HG02973 (cell line): ENCODE measurements around the gene LIPK.
"Not testable (repeated sequence)": the region's sequence is repeated elsewhere in the genome, so short reads cannot be mapped to it uniquely, and the experiment has no call there.

ENCODE experiments used
- ATAC-seq: cut with Tn5 transposase; IDR thresholded peaks from one replicate; pipeline ENCODE4 v1.9.1; 2021; ENCODE audit warnings: moderate library complexity; ENCODE audit not compliant: unreplicated experiment

The LIPK gene

DNA sequence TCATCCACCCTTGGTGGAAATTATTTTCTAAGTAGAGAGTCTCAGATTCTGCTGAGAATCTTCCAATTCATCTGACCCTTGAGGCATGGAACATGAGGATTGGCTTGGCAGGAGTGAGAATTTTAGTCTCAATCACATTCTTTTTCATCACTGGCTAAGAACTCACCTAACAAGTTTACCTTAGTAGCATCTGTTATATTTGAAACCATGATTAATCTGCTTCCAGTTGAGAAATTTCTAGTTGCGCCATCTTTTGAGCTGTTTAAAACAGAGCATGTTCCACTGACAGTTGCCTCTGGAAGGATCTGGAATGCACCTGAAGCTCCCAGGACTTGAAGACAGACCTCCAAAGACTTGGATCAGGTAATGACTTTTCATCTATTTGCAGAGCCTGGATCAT is at the start of gene LIPK:
Gene LIPK (plus strand): TSS at position 292 of the 400 bp plus-strand sequence. CDS start 18,295 bp downstream, outside the sequence.
- no peak for ATAC-seq

DNA sequence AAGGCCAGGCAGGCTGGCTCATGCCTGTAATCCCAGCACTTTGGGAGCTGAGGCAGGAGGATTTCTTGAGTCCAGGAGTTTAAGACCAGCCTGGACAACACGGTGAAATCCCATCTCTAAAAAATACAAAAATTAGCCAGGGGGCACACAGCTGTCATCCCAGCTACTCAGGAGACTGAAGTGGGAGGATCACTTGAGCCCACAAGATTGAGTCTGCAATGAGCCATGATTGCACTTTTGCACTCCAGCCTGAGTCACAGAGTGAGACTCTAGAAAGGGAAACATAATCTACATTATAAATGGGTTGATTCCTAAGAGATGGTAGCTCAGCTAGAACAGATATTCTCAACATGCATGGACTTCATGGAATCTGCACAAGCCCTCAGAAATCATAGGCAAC is 48.1 kb upstream of the LIPK start:
- ATAC-seq: no peak

GRCh38 chr10:88659725-88660597 is 46.1 kb upstream of the LIPK start:
- no peak for ATAC-seq

DNA sequence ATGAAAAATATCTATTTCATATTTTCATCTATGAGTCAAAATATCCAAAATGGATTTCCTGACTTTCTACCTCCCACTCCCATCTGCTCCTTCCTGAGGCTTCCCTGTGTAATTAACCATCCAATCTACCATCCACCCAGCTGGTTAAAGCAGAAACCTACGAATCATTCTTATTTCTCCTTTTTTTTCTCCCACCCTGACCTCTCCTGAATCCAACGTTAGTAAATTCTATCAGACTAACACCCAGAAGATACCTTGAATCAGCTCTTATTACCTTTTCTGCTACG is 45.5 kb upstream of the LIPK start:
- ATAC-seq: no peak

DNA sequence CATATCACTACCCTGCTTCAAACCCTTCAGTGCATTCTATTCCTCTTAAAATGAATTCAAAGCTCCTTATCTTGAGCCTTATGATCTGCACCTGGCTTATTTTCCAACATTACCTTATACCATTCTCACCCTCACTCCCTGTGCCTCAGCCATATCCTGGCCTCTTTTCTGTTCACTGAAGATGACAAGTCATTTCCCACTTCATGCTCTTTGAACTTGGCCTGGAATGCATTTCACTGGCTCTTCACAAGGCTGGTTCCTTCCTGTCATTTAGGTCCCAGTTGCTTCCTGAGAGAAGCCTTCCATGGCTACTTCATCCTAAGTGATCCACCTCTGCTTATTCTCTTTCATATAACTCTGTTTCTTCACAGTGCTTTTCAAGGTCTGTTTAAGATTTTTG is 45.0 kb upstream of the LIPK start:
- no peak for ATAC-seq

GRCh38 chr10:88661577-88661976 is 44.5 kb upstream of the LIPK start:
- ATAC-seq: no peak

GRCh38 chr10:88663153-88663552 is 42.9 kb upstream of the LIPK start:
- not testable (repeated sequence) for ATAC-seq

GRCh38 chr10:88664142-88664541 is 41.9 kb upstream of the LIPK start, which contains the start of gene LIPF:
Gene LIPF, plus strand, starts transcription at chr10:88664442. Its CDS starts 2,856 bp downstream, at chr10:88667298.
- no peak for ATAC-seq

GRCh38 chr10:88668465-88668864 is 37.6 kb upstream of the LIPK start:
- no peak for ATAC-seq

DNA sequence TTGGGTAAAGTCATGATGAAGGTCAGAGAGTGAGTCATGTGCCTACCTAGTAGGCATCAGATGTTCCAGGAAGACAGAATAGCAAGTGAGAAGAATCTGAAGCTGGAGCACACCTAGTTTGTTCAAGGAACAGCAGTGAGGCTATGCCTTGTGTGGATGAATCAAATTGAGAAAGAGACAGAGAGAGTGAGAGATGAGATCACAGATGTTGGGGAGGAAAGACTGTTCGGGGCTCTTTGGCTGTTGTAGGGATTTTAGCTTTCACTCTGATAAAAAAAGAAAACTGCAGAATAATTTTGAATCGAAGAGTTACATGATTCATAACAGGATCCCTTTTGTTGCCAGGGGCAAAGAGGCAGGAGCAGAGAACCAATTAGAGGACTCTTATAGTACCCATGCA is 35.6 kb upstream of the LIPK start:
- no peak for ATAC-seq

GRCh38 chr10:88672041-88672440 is 34.0 kb upstream of the LIPK start:
- no peak for ATAC-seq

GRCh38 chr10:88676283-88677060 is 29.6 kb upstream of the LIPK start:
- no peak for ATAC-seq

GRCh38 chr10:88680958-88681357 is 25.1 kb upstream of the LIPK start:
- no peak for ATAC-seq

GRCh38 chr10:88682491-88682890 is 23.6 kb upstream of the LIPK start:
- ATAC-seq: no peak

DNA sequence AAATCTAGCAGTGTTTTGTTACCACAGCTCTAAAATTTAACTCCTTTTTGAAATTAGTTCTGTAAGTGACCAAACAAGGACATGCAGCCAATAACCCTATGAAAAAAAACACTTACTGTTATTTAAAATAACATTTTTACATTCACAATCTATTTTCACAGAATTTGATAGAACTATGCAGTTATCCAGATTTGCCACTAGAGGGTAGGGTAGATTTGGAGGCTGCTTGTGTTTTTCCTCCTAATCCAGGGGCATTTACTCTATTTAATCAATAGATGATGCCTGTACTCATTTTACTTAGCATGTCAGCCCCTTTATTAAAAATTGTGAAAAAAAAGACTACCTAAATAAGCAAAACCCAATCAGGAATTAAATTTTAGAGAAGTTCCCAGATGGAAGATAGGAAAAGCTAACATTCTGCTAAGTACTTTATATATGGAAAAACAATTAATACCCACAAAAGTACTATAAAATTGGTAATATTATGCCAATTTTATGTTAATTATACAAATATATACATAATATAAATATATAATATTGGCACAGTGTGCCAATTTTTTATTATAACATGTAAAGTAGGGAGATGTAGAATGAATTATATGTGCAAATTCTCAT is 18.1 kb upstream of the LIPK start:
- no peak for ATAC-seq

- ATAC-seq: no peak
Measured at GRCh38 chr10:88689366-88689765, 16.7 kb upstream of the LIPK start.

DNA sequence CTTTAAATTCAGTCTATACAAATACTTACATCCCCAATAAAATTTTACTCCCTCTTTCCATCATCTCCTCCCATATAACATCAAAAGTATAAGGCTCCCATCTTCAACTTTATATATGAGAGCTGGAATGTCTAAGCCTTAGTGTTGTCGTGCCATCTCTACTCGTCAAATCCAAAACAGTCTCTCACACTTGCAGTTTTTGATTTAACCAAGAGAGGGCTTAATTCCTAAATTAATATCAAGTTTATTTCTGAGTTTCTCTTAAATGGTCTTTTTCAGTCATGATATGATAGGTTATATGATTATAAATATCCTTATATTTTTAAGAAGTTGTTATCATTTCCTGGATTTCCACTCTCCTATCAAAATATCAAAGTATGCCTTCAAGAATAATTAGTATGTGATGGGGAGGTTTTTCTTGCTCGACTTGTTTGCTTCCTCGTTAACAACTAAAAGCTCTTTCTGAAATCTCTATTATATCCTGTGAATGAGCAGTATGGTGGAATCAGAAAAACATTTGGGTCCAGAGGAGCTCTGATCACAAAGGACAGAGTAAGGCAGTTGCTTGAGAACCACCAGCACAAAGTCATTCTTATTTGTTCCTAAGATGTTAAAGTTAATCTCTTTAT is 12.5 kb upstream of the LIPK start:
- no peak for ATAC-seq

- ATAC-seq: no peak
Measured at GRCh38 chr10:88702848-88703597, 3.0 kb upstream of the LIPK start.

GRCh38 chr10:88707429-88708155 is 1.5 kb downstream of the LIPK start:
- no peak for ATAC-seq

DNA sequence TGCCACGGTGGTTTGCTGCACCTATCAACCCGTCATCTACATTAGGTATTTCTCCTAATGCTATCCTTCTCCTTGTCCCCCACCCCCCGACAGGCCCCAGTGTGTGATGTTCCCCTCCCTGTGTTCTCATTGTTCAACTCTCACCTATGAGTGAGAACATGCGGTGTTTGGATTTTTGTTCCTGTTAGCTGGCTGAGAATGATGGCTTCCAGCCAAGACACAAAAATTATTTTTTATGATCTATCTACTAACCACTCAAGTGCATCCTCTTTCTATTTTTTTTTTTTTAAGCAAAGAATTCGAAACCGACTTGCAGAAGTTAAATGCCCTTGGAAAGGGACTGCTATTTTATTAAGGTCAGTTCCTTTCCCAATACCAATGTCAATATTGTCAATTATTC is 3.3 kb downstream of the LIPK start:
- ATAC-seq: not testable (repeated sequence)
